Endothelial cell of umbilical vein (primary cell): Measurements from ENCODE around the gene CRCP.

ENCODE experiments used
- CTCF ChIP-seq, 2 donors: IDR thresholded peaks; 1 replicate in 1 of 2; 2 replicates in 1 of 2; pipeline ENCODE4 v1.5.1; 2011; ENCODE audit warnings: low read length in 2 of 2, mild to moderate bottlenecking in 2 of 2, moderate library complexity in 2 of 2, control low read depth in 1 of 2, inconsistent platforms in 1 of 2, low read depth in 1 of 2; ENCODE audit not compliant: insufficient read depth in 1 of 2; ENCODE audit errors: extremely low read depth in 1 of 2
- EZH2 ChIP-seq: IDR thresholded peaks from 2 replicates; pipeline ENCODE4 v1.6.1; 2012; ENCODE audit warnings: borderline replicate concordance, low read depth, mild to moderate bottlenecking, moderate library complexity, low read length, inconsistent platforms; ENCODE audit not compliant: severe bottlenecking
- FOS ChIP-seq: IDR thresholded peaks from 2 replicates; pipeline ENCODE4 v1.6.1; 2011; ENCODE audit warnings: mild to moderate bottlenecking, low read length, moderate library complexity, borderline replicate concordance; ENCODE audit not compliant: insufficient read depth
- GATA2 ChIP-seq: IDR thresholded peaks from 2 replicates; pipeline ENCODE4 v1.7.0; 2011; ENCODE audit warnings: low read depth, mild to moderate bottlenecking, moderate library complexity, mixed read lengths, low read length; ENCODE audit not compliant: insufficient read length, insufficient read depth
- JUN ChIP-seq: IDR thresholded peaks from 2 replicates; pipeline ENCODE4 v1.6.1; 2011; ENCODE audit warnings: borderline replicate concordance, low read depth; ENCODE audit not compliant: insufficient read length, insufficient read depth
- MAX ChIP-seq: IDR thresholded peaks from 2 replicates; pipeline ENCODE4 v1.6.1; 2011; ENCODE audit not compliant: insufficient read depth, insufficient read length
- POLR2A ChIP-seq: IDR thresholded peaks from 2 replicates; pipeline ENCODE4 v1.6.1; 2012; ENCODE audit warnings: low read depth, mild to moderate bottlenecking, control low read depth, low read length
- POLR2AphosphoS5 ChIP-seq: IDR thresholded peaks from 2 replicates; pipeline ENCODE4 v1.6.1; 2012; ENCODE audit warnings: low read depth, mild to moderate bottlenecking, control low read depth, low read length, moderate library complexity; ENCODE audit not compliant: insufficient read depth

DNA sequence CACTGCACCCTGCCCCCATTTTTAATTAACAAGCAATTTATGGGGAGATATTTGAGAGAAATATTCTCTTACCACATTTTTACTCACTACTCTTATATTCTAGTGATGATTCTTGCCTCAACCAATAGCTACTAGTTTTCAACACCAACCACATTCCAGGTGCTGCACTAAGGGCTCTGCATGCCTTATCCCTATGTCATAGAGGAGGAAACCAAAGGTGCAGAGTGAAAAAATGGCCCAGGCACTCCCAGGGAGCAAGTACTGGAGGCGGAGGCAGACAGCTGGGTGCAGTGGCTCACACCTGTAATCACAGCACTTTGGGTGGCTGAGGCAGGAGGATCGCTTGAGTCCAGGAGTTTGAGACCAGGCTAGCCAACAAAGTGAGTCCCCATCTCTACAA is 55.0 kb downstream of the CRCP start:
- TF ChIP-seq EZH2 = no peak
- TF ChIP-seq MAX = no peak
- no peak for TF ChIP-seq CTCF (IDR thresholded peaks at IDR 0.05; ENCODE audit: extremely low read depth in 1 of 2, insufficient read depth in 1 of 2, low read depth in 1 of 2, low read length in 2 of 2)
- TF ChIP-seq JUN = no peak
- no peak for TF ChIP-seq POLR2A
- no peak for TF ChIP-seq POLR2AphosphoS5
- TF ChIP-seq GATA2 = no peak
- TF ChIP-seq FOS = no peak
